Epithelial cell of proximal tubule (primary cell): Measurements from ENCODE around the gene RAPH1. TPM values are rescaled to one million over a fixed set of nuclear protein-coding genes. Genes with fewer than 3 reads are reported as not detected.

Experiments
- DNase-seq: peaks from one replicate; pipeline ENCODE4 v3.0.0-alpha.2; 2011; ENCODE audit warnings: low read depth
- H3K4me3 ChIP-seq: 2 replicates; pipeline ENCODE4 v1.5.1; 2011; ENCODE audit warnings: low read depth, mild to moderate bottlenecking, low read length
- total RNA-seq: library from RNA; depleted of rRNA; stranded (reverse); fragments of >200 nt; gene quantifications from 2 replicates; pipeline ENCODE4 v1.2.3, GENCODE V29; 2015
- TF ChIP-seq, protein P1 (sequence below): conservative IDR thresholded peaks from 2 replicates; pipeline ENCODE4 v1.5.1; 2012; ENCODE audit warnings: low read depth, mild to moderate bottlenecking, low read length

RAPH1 gene
- total RNA-seq, 1 donor from 2014 or later = 33.4 TPM

DNA sequence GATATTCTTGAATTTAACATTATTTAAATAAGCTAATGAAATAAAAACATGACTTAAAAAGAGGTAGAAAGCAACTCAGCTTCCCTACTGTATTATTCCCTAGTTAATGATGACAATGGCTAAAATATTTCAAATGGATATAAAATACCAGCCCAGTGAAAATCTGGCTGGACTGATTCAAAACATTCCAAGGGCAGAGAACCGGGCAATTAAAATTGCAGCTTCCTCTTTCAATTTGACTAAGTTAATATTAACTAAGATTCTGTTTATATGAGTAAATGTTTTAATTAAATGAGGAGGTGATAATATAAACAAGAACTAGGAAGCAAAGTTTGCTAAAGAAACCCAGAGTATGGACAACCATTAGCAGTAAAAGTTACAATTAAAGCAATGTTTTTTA, 65.6 kb downstream of the RAPH1 start:
- no peak overlapping the region for H3K4me3 ChIP-seq
- DNase-seq = peak; percentile 35
- TF ChIP-seq, protein P1, sequence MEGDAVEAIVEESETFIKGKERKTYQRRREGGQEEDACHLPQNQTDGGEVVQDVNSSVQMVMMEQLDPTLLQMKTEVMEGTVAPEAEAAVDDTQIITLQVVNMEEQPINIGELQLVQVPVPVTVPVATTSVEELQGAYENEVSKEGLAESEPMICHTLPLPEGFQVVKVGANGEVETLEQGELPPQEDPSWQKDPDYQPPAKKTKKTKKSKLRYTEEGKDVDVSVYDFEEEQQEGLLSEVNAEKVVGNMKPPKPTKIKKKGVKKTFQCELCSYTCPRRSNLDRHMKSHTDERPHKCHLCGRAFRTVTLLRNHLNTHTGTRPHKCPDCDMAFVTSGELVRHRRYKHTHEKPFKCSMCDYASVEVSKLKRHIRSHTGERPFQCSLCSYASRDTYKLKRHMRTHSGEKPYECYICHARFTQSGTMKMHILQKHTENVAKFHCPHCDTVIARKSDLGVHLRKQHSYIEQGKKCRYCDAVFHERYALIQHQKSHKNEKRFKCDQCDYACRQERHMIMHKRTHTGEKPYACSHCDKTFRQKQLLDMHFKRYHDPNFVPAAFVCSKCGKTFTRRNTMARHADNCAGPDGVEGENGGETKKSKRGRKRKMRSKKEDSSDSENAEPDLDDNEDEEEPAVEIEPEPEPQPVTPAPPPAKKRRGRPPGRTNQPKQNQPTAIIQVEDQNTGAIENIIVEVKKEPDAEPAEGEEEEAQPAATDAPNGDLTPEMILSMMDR = no peak

GRCh38 chr2:203463266-203463678, 71.8 kb downstream of the RAPH1 start:
- no peak overlapping the region for H3K4me3 ChIP-seq
- DNase-seq = no peak
- TF ChIP-seq, protein P1 = no peak

DNA sequence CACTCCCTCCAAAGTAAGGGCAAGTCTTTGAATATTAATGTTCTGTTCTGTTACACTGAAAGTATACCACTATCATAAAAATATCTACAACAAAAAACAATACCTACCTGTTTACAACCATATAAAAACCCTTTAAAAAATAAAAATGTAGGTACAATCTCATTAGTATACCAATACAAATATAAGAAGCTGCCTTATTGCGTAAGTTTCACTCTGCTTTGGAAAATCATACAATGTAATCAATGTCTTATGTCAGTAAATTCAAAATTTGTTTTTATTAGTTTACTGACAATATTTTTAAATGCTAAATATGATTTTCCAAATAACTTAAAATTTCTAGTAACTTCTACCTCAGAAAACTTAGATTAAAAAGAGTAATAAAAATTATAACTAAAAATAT, 72.8 kb downstream of the RAPH1 start:
- TF ChIP-seq, protein P1 = no peak

DNA sequence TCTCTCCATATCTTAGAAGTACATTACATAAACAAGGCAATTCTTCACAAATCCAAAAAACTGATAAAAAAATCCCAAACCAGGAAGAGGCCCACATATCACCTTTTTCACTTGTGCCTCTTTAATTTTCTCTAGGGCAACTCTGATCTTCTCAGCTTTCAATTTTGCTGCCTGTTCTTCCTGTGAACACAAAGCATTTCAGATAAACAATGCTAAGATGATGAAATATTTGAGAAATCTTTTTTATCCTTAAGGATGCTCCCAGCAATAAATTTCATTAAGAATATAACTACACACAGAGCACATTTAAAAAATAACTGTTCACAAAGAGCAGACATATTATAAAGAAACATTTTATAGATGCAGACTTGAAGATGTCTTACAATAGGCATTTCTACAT, 73.4 kb downstream of the RAPH1 start:
- TF ChIP-seq, protein P1 = no peak
- H3K4me3 ChIP-seq = no peak overlapping the region
- no peak for DNase-seq

More for the DNA sequence above, 72.8 kb downstream of the RAPH1 start:
- no peak overlapping the region for H3K4me3 ChIP-seq
- no peak for DNase-seq

GRCh38 chr2:203455209-203455608, 79.9 kb downstream of the RAPH1 start:
- DNase-seq = no peak
- H3K4me3 ChIP-seq = no peak overlapping the region
- TF ChIP-seq, protein P1 = no peak

GRCh38 chr2:203453858-203454451, 81.1 kb downstream of the RAPH1 start:
- TF ChIP-seq, protein P1 = peak; percentile 77
- DNase-seq = no peak

GRCh38 chr2:203451689-203452088, 83.4 kb downstream of the RAPH1 start:
- TF ChIP-seq, protein P1 = no peak
- no peak for DNase-seq

More at GRCh38 chr2:203453858-203454451, 81.1 kb downstream of the RAPH1 start:
- H3K4me3 ChIP-seq = no peak overlapping the region

More at GRCh38 chr2:203451689-203452088, 83.4 kb downstream of the RAPH1 start:
- H3K4me3 ChIP-seq = no peak overlapping the region
